Measurements from ENCODE around the gene TCF4.

TCF4 gene

DNA sequence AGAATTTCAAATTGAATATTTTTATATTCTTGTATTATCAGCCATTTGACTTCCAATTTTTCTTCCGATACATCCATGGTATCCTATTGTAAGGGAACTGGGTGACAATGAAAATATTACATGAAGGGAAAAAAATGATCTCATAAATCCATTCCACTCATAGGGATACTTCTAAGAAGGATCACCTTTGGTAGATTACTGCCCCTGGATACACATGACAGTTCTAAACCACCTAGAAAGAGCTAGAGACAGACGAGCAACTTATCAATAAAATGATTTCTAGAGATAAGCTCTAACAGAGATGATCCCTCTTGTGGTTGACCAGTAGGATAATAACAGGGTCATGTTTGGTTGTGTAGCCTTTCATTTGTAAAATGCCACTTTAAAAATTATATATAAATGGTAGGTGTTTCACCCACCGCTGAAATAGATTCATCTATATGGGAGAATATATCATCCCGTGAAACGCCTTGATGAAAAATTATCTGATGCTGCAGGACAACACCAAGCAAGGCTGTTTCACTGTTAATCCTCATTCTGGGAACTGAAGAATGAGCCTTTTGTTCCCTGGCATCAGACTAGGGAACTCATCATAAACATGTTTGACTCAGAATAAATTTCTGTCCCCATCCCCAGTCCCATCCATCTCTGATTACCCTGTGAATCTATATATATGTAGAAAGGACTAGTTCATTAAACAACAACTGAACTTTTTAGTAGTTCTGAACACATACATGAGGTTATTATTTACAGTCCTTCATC, 180.0 kb downstream of the TCF4 start:
- no peak for DNase-seq (ENCODE audit: low read depth in 2 of 2)

DNA sequence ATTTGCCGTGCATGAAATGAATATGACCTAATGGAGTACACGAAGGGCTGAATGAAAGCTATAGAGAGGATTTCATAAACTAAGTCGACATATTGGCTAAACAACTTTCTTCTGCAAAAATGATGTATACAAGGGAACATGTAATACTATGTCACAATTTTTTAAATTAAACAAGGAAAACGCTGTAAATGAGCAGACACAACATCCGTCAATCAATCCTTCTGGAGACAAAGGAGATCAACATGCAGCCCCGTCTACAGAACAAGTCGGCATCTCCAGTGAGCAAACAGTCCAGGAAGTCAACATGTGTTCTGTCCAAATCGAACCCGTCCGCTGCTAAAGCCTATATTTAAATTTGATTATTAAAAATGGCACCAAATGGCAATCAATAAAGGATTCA, 180.8 kb downstream of the TCF4 start:
- DNase-seq (ENCODE audit: low read depth in 2 of 2): no peak

DNA sequence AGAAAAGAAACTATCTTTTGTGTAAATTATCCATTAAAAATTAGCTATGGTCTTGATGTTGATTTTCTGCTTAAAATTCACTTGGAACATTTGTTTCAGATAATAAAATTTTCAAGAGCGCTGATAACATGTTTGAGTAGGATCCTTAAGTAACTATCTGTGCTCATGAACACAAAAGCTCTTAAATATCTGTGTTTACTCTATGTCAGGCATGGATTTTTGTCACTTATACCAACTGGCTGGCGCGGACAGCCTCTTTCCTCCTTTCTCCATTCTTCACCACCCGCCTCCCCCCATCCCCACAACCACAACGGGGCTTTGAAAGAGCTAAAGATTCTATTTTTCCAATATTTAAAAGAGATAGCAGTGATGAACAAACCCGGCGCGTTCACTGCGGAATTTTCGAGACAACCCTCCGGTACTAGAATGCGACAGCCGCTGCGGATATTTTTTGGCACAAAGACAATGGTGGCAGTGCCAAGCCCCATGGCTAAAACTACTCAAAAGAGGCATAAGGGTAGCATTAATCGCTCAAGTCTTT, 181.5 kb downstream of the TCF4 start:
- DNase-seq (ENCODE audit: low read depth in 2 of 2): no peak

DNA sequence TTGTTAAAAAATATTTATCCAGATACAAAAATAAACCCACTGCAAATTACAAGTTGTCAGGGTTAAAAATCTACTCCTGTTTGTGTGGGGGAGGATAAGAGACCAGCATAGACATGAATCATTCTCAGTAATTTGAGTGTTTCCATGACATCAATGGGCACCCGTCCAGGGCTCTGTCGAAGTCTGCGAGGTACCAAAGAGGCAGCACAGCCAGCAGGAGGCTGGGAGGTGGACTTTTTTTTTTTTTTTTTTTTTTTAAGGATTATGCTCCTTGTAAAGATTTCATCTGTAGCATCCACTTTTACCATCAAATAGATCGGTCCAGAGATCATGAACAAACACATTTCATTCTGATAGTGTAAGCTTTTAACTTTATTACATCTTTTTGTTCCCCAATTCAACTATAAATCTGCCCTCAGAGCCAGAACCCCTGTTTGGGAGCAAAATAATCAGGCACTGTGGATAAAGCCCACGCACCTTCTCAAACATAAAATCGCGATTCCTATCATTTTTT, 182.0 kb downstream of the TCF4 start:
- DNase-seq (ENCODE audit: low read depth in 2 of 2): peak; percentile 88 to 89

DNA sequence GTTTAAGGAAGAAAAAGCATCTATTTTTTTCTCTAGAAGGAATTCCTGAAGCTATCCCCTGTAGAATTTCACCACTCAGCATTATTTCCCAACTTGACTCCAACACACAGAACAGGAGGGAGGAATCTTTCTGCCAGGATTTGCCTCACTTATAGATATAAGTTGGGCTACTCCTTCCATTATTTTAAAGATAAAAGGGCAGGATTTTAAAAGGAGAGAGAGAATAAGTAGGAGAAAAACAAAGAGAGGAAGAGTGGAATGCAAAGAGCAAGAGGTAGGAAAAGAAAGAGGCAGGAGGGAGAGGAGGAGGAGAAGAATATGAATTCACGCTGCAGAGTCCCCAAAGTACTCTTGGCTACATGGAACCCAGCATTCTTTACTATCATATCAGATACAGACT, 182.5 kb downstream of the TCF4 start:
- no peak for DNase-seq (ENCODE audit: low read depth in 2 of 2)

DNA sequence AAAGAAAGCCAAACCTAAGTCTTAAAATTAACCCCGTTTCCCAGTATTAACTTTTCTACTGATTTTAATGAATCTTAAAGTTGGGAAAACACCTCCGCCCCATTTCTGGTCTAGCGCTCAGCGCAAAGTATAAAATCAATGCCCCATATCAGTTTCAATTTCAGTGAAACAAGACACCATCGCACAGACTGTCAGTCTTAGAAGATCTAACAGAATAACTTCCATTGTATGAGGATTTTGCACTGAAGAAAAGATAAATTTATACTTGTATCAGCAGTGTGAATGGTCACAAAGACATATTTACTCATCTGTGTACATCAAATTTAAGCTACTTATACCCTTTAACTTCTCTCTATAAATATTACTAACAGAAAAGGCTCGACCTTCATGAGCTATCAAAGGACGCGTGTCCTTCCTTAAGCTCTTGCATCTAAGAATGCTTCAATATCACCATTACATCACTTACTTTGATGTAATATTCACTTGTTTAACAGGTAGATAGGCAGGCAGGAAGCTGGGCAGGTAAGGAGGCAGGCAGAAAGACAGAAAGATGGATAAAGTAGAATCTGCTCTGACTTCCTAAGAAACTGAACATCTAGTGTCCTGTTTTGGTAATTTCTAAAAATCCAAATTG, 183.0 kb downstream of the TCF4 start:
- DNase-seq (ENCODE audit: low read depth in 2 of 2): no peak

DNA sequence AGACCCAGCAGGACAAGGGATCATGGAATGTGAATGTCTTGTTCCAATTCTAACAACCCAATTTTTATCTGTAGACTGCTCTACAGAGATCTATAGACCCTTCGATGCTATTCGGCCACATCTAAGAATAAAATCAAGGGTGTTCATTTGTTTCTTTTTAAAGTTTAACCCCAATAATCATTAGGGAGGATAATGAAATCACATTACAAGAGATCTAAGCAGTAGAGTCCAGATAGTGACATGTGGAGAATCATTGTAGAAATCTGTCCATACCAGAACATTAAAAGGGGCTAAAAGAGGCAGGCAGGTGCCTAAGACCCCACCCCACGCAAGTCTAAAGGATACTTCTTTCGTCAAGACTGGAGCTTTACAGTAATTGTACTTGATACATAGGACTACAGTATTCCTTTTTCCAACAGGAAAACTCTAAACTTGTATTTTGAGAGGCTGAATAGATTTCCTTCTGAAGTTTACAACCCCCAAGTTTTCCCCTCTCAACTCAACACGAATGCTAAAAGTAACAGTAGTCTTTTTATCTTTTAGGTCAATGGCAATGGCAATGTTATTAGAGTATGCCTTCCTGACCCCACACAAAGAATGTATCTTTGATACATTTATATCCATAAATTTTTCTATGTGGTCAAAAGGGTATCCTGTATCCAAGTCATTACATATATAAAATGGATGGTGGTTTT, 183.7 kb downstream of the TCF4 start:
- DNase-seq (ENCODE audit: low read depth in 2 of 2): no peak

DNA sequence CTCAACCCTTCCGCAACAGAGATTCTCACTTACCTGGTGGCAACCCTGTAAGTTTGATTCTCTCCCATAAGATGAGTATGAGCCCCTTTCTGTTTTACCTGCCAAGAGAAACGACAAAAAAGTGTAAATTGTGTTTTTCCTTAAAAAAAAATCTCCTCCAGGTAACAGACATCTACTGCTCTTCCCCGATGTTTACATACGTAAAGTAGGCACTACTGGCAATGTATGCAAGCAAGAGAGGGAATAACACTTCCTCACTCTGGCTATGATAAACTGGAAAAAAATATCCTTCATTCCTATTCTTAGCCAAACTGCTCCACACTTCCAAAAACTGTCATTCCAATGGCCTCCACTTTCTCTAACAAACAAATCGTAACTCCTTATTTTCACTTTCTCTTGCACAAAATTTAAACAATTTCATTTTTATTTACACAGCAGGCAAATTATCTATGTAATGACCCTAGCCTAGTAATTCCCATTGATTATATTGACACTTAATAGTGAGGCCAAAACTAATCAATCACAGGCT, 184.5 kb downstream of the TCF4 start:
- no peak for DNase-seq (ENCODE audit: low read depth in 2 of 2)

DNA sequence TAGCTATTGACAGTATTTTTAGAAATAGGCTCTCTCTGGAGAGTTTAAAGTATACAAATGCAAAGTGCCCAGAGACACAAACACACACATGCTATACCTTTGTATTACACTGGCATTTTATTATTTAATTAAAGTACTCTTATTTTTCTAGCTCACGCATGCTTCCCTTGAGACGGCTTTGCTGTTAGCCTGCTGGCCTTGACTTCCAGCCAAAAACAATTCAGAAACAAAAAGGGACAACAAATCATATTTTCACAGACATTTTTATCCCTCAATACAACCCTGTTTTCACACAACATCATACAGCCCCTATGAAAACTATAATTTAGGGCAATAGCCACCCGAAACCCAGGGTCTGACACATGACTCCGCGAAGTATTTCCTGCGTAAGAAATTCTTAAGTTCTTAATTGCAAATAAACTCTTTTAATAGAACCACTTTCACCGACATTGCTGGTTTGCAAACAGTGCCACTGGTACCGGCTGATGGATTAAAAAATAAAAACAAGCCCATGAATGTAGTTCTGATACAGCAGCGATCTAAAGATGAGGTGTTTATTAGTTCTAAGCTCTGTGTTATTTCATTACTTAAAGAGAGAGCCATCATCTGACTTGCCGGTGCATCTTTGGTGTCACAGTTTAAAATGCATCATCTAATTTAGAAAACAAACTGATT, 185.1 kb downstream of the TCF4 start:
- DNase-seq (ENCODE audit: low read depth in 2 of 2): no peak

DNA sequence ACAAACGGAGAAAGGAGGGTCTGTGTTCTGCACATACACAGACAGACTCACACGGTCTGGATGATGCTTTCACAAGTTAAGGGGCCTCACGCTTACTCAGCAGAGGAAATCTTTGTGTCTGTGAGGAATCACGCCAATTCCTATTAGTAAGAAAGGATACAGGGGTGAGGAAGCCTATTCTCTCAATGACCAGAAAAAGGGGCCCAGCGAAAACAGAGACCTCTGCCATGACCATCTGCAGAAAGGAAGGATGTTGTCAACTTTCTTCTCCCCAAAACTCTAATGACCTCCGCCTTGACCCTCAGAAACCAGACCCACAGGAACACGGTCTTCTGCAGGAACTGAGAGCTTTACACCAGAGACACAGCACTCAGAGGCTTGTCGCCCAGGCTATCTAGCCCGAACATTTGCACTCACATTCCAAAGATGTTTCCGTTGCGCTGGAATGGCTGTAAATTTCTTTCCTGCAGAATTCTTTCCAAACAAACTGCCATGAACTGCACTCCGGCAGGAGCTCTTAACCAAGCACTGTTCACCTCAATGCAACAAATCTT, 186.3 kb downstream of the TCF4 start:
- peak; percentile 89 to 90 for DNase-seq (ENCODE audit: low read depth in 2 of 2)

DNA sequence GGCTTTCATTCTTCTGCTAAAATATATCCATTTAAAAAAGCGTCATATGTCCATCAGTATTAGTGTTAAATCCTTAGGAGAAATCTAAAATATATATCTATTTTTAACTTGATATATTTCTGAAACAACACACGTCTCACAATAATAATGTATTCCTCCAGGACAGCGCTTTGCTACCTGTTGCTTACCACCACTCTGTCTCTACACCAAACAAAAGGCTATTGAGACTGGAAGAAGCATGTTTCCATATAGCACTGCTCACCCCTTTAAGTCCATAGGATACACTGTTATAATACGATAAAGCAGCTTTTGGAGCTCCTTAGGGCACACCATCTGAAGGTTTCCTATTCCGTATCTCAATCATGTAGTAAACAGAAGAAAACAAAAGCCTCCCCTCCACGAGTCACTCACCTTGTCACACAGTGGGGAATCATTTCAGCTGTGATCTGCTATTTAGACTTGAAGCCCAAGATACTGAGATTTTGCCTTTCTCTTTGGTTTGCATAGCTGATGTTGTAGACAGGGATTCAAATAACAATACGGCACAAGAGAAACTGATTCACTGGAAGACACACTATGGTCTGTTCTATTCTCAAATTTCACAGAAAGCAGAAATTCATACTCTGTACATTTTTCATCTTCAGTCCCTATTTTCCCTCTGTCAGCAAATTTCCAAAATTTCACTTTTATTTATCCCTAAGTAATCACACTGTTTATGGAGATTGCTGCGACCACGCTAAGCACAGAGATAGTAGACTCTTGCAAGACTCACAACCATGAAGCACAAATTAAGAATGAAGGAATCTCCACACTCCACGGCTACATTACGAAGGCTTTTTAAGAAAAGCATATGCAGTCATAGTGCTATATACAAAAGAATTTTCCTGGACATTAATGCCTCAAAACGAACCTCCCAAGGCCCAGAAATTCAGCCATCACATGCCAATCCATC, 187.1 kb downstream of the TCF4 start:
- DNase-seq (ENCODE audit: low read depth in 2 of 2): no peak

DNA sequence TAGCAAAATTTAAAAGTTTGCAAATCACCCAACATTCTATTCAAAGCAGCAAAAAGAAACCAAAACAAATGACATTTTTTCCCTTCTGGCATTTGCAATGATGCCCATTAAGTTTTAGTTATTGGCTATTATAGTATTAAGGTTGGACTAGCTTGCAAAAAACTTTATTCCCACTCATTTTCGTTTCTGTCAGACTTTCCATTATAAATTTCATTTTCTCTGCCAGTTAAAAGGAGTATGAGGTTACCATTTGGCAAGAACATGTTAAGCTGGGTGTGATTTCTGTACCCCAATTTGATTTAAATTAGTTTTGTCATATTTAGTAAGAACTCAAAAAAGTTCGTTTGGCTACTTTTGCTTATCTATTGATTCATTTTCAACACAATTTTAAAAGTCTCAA, 187.9 kb downstream of the TCF4 start:
- DNase-seq (ENCODE audit: low read depth in 2 of 2): no peak

DNA sequence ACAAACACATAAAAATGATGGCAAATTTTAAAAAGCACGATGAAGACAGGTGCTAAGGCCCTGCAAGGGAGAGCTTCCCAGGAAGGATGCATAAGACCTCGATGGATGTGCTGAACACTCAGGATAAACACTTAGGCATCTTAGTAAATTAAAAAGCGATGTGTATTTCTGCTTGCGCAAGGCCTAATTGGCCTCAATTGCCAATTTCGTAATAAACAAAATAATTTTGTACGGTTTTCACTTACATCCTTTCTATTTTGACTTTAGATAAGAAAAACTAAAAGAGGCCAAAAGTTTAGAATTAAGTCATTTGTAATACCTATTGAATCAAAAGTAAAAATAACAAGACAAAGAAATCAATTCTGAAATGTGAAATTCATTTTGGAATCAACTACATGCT, 189.1 kb downstream of the TCF4 start:
- DNase-seq (ENCODE audit: low read depth in 2 of 2): no peak

DNA sequence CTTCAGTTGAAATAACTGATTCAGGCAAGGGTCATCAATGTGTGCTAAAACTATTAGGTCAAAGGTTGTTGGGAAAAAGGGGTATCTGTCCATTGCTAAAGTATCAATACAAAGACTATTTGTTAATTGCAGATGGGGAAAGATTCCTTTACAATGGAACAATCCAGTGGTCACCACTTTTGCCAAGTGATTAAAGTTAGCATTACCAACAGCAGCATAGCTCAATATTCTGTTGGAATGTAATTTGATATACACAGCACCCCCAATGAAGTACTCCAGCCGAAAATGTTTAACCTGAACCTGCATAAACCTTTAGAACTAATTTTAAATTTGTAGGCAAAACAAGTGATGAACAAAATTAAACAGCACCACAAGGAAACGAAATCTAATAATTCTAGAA, 191.0 kb downstream of the TCF4 start:
- DNase-seq (ENCODE audit: low read depth in 2 of 2): no peak

DNA sequence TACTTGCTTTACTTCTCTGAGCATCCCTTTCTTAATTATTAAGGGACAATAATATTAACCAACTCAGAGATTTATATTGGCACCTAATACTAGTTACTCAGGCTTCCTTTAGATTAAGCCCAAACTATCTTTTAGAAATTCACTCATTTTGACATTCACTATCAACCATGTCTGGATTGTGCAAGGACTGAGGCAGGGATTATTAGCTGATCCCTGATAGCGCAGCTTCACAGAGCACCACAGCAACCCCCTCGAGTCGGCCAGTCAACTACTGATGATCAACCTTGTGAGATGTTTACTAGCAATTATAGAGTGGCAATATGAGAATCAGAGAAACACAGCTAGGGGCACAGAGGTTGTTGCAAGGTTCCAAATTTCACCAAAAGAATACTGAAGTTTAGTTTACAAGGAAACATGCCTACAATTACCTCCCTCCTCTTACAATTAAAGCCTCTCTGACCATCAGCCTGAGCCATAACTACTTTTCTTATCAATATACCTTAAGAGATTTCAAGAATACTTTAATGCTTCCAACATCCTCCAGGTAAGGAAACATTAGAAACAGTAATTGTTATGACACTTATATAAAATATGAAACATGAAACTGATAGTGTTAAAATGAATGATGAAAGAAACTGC, 191.6 kb downstream of the TCF4 start:
- DNase-seq (ENCODE audit: low read depth in 2 of 2): no peak

DNA sequence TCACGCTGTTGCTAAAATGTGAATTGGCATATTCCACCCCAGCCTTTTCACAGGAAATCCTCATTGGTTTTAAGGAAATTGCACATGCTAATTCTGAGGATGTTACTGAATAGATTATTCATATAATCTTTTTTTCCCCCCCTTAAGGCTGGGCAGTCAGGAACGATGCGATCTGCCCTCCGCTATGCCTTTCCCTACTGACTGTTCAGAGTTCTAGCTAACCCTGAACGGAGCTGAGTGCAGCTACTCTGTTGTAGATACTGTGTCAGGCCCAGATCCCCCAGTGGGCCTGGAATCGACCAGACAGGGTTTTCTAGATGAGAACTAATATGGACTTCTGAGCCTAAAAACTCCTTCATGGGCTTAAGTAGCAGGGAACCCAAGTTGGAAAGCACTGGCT, 192.2 kb downstream of the TCF4 start:
- no peak for DNase-seq (ENCODE audit: low read depth in 2 of 2)

DNA sequence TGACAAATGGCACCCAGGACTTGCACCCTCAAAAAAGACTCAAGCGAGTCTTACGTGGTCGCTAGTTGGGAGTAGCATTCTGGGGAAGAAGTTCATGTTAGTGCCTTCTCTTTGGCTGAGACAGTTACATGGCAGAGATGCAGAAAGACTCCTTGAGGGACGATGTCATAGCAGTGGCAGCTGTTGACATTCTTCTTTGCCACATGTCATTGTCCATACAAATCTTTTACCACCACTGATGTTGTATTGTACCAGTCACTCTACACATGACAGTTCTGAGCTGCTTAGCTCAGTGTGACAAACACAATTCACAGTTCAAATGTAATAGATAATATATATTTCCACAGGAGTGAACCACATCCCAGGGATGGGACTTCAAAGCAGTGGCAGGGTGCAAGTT, 197.1 kb downstream of the TCF4 start:
- no peak for DNase-seq (ENCODE audit: low read depth in 2 of 2)

DNA sequence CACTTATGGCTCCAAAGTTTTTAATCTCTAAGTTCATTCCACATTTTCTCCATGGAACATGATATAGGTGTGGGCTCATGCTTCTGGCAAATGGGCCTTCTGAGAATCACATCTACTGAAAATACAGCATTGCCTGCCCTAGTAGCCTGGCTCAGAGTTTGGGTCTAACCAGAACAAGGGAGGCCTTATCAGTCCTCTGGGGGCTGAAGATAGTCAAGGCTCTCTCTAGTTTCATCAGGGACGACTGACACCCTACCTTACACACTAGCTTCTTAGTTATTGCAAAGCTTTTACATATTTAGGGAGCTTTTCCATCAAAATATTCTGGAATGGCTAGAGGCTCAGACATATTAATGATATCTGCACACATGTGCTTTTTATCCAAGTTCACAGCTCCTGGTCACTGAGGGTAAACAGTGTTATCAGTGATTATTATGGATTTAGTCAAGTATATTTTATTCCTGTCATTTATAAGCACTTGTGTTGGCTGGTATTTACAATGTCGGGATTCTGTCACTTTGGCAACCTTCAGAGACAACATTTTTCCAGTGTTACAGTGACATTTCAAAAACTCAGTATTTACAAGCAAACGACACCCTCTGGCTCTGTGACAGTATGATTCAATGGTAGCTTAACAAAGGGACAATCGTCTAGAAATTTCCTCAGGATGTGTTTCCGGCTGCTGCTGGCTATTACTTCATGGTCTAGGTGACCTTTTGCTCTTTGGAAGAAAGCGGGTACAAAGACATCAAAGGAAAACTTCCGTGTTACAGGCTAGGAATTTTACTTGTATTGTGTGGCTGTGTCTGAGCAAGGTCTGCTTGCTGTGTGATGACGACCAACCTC, 200.6 kb downstream of the TCF4 start:
- DNase-seq (ENCODE audit: low read depth in 2 of 2): no peak

DNA sequence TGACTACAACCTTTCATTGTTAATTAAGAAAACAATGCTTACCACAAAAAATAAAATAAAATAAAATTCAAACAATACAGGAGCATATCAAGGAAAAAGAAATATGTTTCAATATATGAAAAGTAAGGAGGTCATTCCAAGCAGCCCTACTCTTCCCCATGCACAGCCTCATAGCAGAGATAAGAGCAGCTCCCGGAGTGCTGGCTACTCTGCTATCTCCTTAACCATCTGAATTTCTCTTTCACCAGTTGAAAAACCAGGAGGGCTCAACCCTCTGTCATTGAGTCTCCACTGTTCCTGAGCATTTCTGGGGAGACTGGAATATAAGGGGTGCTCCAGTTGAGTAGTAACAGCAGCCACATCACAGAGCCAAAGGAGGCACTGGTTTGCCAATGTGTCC, 201.4 kb downstream of the TCF4 start:
- no peak for DNase-seq (ENCODE audit: low read depth in 2 of 2)
